ENCODE measurements around the gene FOXA1. TPM values are rescaled to one million over a fixed set of nuclear protein-coding genes. Genes with fewer than 3 reads are reported as not detected.

FOXA1 gene
- total and polyA plus RNA-seq, 2 of the 4 experiments (the other 2 are of a cell fraction), result 0.18 to 0.31 TPM

- Histone ChIP-seq H4K20me1 (ENCODE audit: insufficient read depth, low read length) (no peaks in the 10 kb centered on the region), H2AK9ac (replicated peaks; ENCODE audit: low read depth, low read length, poor library complexity) (peak overlapping the region; percentile 52), H3K27me3 (ENCODE audit: control insufficient read depth, insufficient read depth, low read length) (no peaks in the 10 kb centered on the region; the same call in none of the 2 replicates), H2BK20ac (ENCODE audit: low read depth, low read length) (no peak overlapping the region; the same call in 1 of the 2 replicates), H3K23ac (ENCODE audit: low read depth, low read length) (no peak overlapping the region), H3K27ac (ENCODE audit: insufficient read depth, low read length) (no peak overlapping the region), H3K4ac (ENCODE audit: low read depth, low read length) (no peak overlapping the region; the same call in 1 of the 2 replicates), H3K36me3 (ENCODE audit: control insufficient read depth, insufficient read depth, low read length) (no peaks in the 10 kb centered on the region), H2AK5ac (ENCODE audit: low read depth, low read length) (no peak overlapping the region), H3K4me1 (ENCODE audit: control insufficient read depth, insufficient read depth, low read length) (peaks cover 2% of the 10 kb centered on the region; the same call in 1 of the 2 replicates), H4K91ac (ENCODE audit: insufficient read depth, low read depth, low read length) (no peak overlapping the region), H4K8ac (ENCODE audit: low read depth in 2 of 2, low read length in 2 of 2) (0 out of 4 replicates have a peak overlapping the region, but pooled peaks of 1 of the 2 experiments have one; percentile 35), H3K4me2 (ENCODE audit: low read depth, low read length) (peak overlapping the region; percentile 34; the same call in 1 of the 2 replicates), H3K4me3 (ENCODE audit: insufficient read depth, low read depth, low read length) (peak overlapping the region; percentile 27), H4K5ac (ENCODE audit: low read depth, low read length) (no peak overlapping the region), H3K18ac (ENCODE audit: low read depth, low read length) (no peak overlapping the region), H2BK120ac (ENCODE audit: low read depth, low read length) (peak overlapping the region; percentile 58; the same call in 1 of the 2 replicates), H3K79me1 (ENCODE audit: low read depth in 1 of 2, low read length in 2 of 2) (no peaks in the 10 kb centered on the region), H3K9me1 (ENCODE audit: insufficient read depth, low read length) (no peaks in the 10 kb centered on the region), H2BK5ac (ENCODE audit: low read depth, low read length, poor library complexity, severe bottlenecking) (no peak overlapping the region), H2BK15ac (ENCODE audit: low read depth, low read length) (no peak overlapping the region), H3K14ac (replicated peaks; ENCODE audit: low read depth, low read length) (no peak overlapping the region), H3K9me3 (ENCODE audit: control insufficient read depth, insufficient read depth, low read length) (no peaks in the 10 kb centered on the region), H3K9ac (ENCODE audit: low read depth, low read length) (no peak overlapping the region), H3K56ac (ENCODE audit: extremely low read depth, insufficient read depth, low read length) (no peak overlapping the region), H2AFZ (replicated peaks; ENCODE audit: low read length, poor library complexity) (peak overlapping the region; percentile 87)
- POLR2A ChIA-PET (ENCODE audit: unreplicated experiment), result no interaction called here
- ATAC-seq (ENCODE audit: low read depth) (peak; percentile 73), DNase-seq (no peak)
- dilution Hi-C loops (cut with HindIII; ENCODE audit: low sequenced_read_pairs, unreplicated experiment), result no loop called here
- 17% methylated on average over 46 of the region's 81 CpGs; no CpG with 5 or more reads in 1 of the 2 experiments for WGBS, 2 experiments (ENCODE audit: extremely low coverage in 2 of 2, insufficient read length in 1 of 2)
- intact Hi-C loops (cut with micrococcal nuclease), result no loop called here
- TF ChIP-seq RCOR1 (IDR thresholded peaks at IDR 0.05; ENCODE audit: insufficient replicate concordance, low read length) (no peak), BHLHE40 (IDR thresholded peaks at IDR 0.05; ENCODE audit: low read depth, low read length) (no peak), CHD1 (IDR thresholded peaks at IDR 0.05; ENCODE audit: low read depth, low read length) (no peak), MAFK (IDR thresholded peaks at IDR 0.05; ENCODE audit: low read depth, low read length) (no peak), USF2 (IDR thresholded peaks at IDR 0.05; ENCODE audit: low read depth, low read length) (no peak), NFE2L2 (IDR thresholded peaks at IDR 0.05; ENCODE audit: low read depth, low read length) (no peak), RFX5 (IDR thresholded peaks at IDR 0.05; ENCODE audit: low read depth, low read length) (no peak), POLR2A (IDR thresholded peaks at IDR 0.05; ENCODE audit: low read depth, low read length) (no peak), CEBPB (IDR thresholded peaks at IDR 0.05; ENCODE audit: low read depth, low read length) (no peak)
- BruUV-seq (replicated peaks), result no TSS peak
- CTCF ChIA-PET, result no interaction called here
- in situ Hi-C loops (cut with MboI; ENCODE audit: low sequenced_read_pairs), result no loop called here
These were observed 27.3 kb upstream of the FOXA1 start for GRCh38 chr14:37622231-37622923.
